HG02870 (cell line): ENCODE data around the gene MPL.

Source experiments
- ATAC-seq: cut with Tn5 transposase; IDR thresholded peaks from one replicate; pipeline ENCODE4 v1.9.1; 2021; ENCODE audit warnings: mild to moderate bottlenecking, moderate library complexity; ENCODE audit not compliant: unreplicated experiment

Gene MPL

GRCh38 chr1:43402089-43402865 is 64.7 kb downstream of the MPL start:
- ATAC-seq: no peak
